ENCODE measurements around the gene ADAM23.

The ADAM23 gene

GRCh38 chr2:206615417-206616089, 172.2 kb downstream of the ADAM23 start:
- ATAC-seq (ENCODE audit: insufficient read depth, low read depth): no peak
- no peaks in the 10 kb centered on the region for H4K20me1 ChIP-seq (ENCODE audit: insufficient read depth, low read length)
- H3K9me3 ChIP-seq (ENCODE audit: insufficient read depth, low read length, severe bottlenecking): no peaks in the 10 kb centered on the region
- no peak overlapping the region for H2AFZ ChIP-seq (ENCODE audit: low read depth, low read length)
- no peaks in the 10 kb centered on the region for H3K36me3 ChIP-seq (ENCODE audit: insufficient read depth, low read length)
- H3K79me2 ChIP-seq (ENCODE audit: insufficient read depth, low read length): no peaks in the 10 kb centered on the region
- no peak for DNase-seq
- H3K9ac ChIP-seq (ENCODE audit: low read depth, low read length): no peak overlapping the region
- H3K4me1 ChIP-seq (ENCODE audit: insufficient read depth, low read length): no peaks in the 10 kb centered on the region
- no peaks in the 10 kb centered on the region for H3K27me3 ChIP-seq (ENCODE audit: insufficient read depth, low read length, poor library complexity)
- no peak for TF ChIP-seq CTCF (IDR thresholded peaks at IDR 0.05; ENCODE audit: borderline replicate concordance, extremely low read depth, low read length, poor library complexity, severe bottlenecking)
- no peak for TF ChIP-seq EZH2 (IDR thresholded peaks at IDR 0.05; ENCODE audit: borderline replicate concordance, low read depth, low read length, severe bottlenecking)
- no peak overlapping the region for H3K4me3 ChIP-seq (ENCODE audit: low read depth in 1 of 2, low read length in 2 of 2)
- H3K4me2 ChIP-seq (ENCODE audit: insufficient read depth, low read length): no peak overlapping the region
- H3K27ac ChIP-seq (ENCODE audit: low read length): no peak overlapping the region

- H3K4me1 ChIP-seq (ENCODE audit: insufficient read depth, low read length): no peaks in the 10 kb centered on the region
- H3K4me2 ChIP-seq (ENCODE audit: insufficient read depth, low read length): no peak overlapping the region
- H2AFZ ChIP-seq (ENCODE audit: low read depth, low read length): no peak overlapping the region
- no peak overlapping the region for H3K9ac ChIP-seq (ENCODE audit: low read depth, low read length)
- H3K4me3 ChIP-seq (ENCODE audit: low read depth in 1 of 2, low read length in 2 of 2): no peak overlapping the region
- ATAC-seq (ENCODE audit: insufficient read depth, low read depth): no peak
- H3K79me2 ChIP-seq (ENCODE audit: insufficient read depth, low read length): no peaks in the 10 kb centered on the region
- no peaks in the 10 kb centered on the region for H3K27me3 ChIP-seq (ENCODE audit: insufficient read depth, low read length, poor library complexity)
- no peak overlapping the region for H3K27ac ChIP-seq (ENCODE audit: low read length)
- no peaks in the 10 kb centered on the region for H4K20me1 ChIP-seq (ENCODE audit: insufficient read depth, low read length)
- DNase-seq: no peak
- H3K36me3 ChIP-seq (ENCODE audit: insufficient read depth, low read length): no peaks in the 10 kb centered on the region
- no peaks in the 10 kb centered on the region for H3K9me3 ChIP-seq (ENCODE audit: insufficient read depth, low read length, severe bottlenecking)
- TF ChIP-seq CTCF (IDR thresholded peaks at IDR 0.05; ENCODE audit: borderline replicate concordance, extremely low read depth, low read length, poor library complexity, severe bottlenecking): no peak
- TF ChIP-seq EZH2 (IDR thresholded peaks at IDR 0.05; ENCODE audit: borderline replicate concordance, low read depth, low read length, severe bottlenecking): no peak
Observed at GRCh38 chr2:206616151-206616550, 172.8 kb downstream of the ADAM23 start.

GRCh38 chr2:206619011-206619410, 175.7 kb downstream of the ADAM23 start:
- Histone ChIP-seq H3K79me2 (ENCODE audit: insufficient read depth, low read length) (no peaks in the 10 kb centered on the region), H3K4me2 (ENCODE audit: insufficient read depth, low read length) (no peak overlapping the region), H3K9ac (ENCODE audit: low read depth, low read length) (no peak overlapping the region), H3K9me3 (ENCODE audit: insufficient read depth, low read length, severe bottlenecking) (no peaks in the 10 kb centered on the region), H3K4me3 (ENCODE audit: low read depth in 1 of 2, low read length in 2 of 2) (no peak overlapping the region), H2AFZ (ENCODE audit: low read depth, low read length) (no peak overlapping the region), H3K4me1 (ENCODE audit: insufficient read depth, low read length) (no peaks in the 10 kb centered on the region), H3K27me3 (ENCODE audit: insufficient read depth, low read length, poor library complexity) (no peaks in the 10 kb centered on the region), H3K27ac (ENCODE audit: low read length) (no peak overlapping the region), H4K20me1 (ENCODE audit: insufficient read depth, low read length) (no peaks in the 10 kb centered on the region), H3K36me3 (ENCODE audit: insufficient read depth, low read length) (no peaks in the 10 kb centered on the region)
- ATAC-seq (ENCODE audit: insufficient read depth, low read depth) (no peak), DNase-seq (no peak)
- TF ChIP-seq CTCF (IDR thresholded peaks at IDR 0.05; ENCODE audit: borderline replicate concordance, extremely low read depth, low read length, poor library complexity, severe bottlenecking) (no peak), EZH2 (IDR thresholded peaks at IDR 0.05; ENCODE audit: borderline replicate concordance, low read depth, low read length, severe bottlenecking) (no peak)

All from DND-41 (cell line).